K562 (cell line): Measurements from ENCODE around the gene ME3. TPM values are rescaled to one million over a fixed set of nuclear protein-coding genes. Genes with fewer than 3 reads are reported as not detected.

Experiments
- DNMT1 ChIP-seq: fragments of 450-650 bp; IDR thresholded peaks from 2 replicates; pipeline ENCODE4 v1.6.1; 2016; ENCODE audit warnings: antibody characterized with exemption, mild to moderate bottlenecking
- DPF2 ChIP-seq: fragments of 450-650 bp; IDR thresholded peaks from 2 replicates; pipeline ENCODE4 v1.6.1; 2016
- FOXO4 ChIP-seq: fragments of 450-650 bp; formaldehyde crosslinking; IDR thresholded peaks from 2 replicates; pipeline ENCODE4 v1.4.0; 2020; ENCODE audit warnings: mild to moderate bottlenecking, moderate library complexity
- HDAC8 ChIP-seq: fragments of 450-650 bp; IDR thresholded peaks from 2 replicates; pipeline ENCODE4 v1.6.1; 2016; ENCODE audit warnings: mild to moderate bottlenecking, missing genetic modification characterization, moderate library complexity, missing compliant biosample characterization
- MCM7 ChIP-seq, 2 experiments: fragments of 450-650 bp; IDR thresholded peaks; 2 replicates each; pipeline ENCODE4 v1.6.1; 2016 to 2018
- NCOA2 ChIP-seq, 2 experiments: fragments of 450-650 bp; IDR thresholded peaks; 2 replicates each; pipeline ENCODE4 v1.6.1; 2018; ENCODE audit warnings: mild to moderate bottlenecking in 2 of 2, moderate library complexity in 1 of 2; ENCODE audit not compliant: partially characterized antibody in 2 of 2
- POLR2A ChIP-seq: fragments of 450-650 bp; conservative IDR thresholded peaks from 2 replicates; pipeline ENCODE4 v1.6.1; 2016
- TCF3 ChIP-seq: sonication (generic); formaldehyde crosslinking; IDR thresholded peaks from 2 replicates; pipeline ENCODE4 v1.4.0; 2020; ENCODE audit warnings: mild to moderate bottlenecking, missing genetic modification reagents
- ZNF586 ChIP-seq: fragments of 450-650 bp; formaldehyde crosslinking; conservative IDR thresholded peaks from 2 replicates; pipeline ENCODE4 v1.4.0; 2020; ENCODE audit warnings: mild to moderate bottlenecking, moderate library complexity
- ZNF695 ChIP-seq: fragments of 450-650 bp; formaldehyde crosslinking; IDR thresholded peaks from 2 replicates; pipeline ENCODE4 v1.4.0; 2020; ENCODE audit warnings: mild to moderate bottlenecking, moderate library complexity
- polyA plus RNA-seq, 8 experiments: library from polyadenylated mRNA; depleted of rRNA in 4 of 8; stranded (reverse) in 5 of 8; unstranded in 3 of 8; fragments of >200 nt; fragmentation: Nextera tagmentation in 2 of 8; fragmentation: Illumina TruSeq in 1 of 8; extraction: Ambion mirVana in 2 of 8; extraction: Trizol in 1 of 8; gene quantifications; 2 replicates each; pipeline versions ENCODE4 v1.2.1 to v1.2.3, GENCODE V29; 2011 to 2014; ENCODE audit warnings: inconsistent platforms in 1 of 8, missing spikeins in 1 of 8
- total RNA-seq, 7 experiments: library from RNA; depleted of rRNA in 6 of 7; stranded (reverse); fragments of >200 nt in 6 of 7; fragmentation: Illumina TruSeq in 2 of 7; extraction: Trizol in 2 of 7; gene quantifications; 2 replicates each; pipeline versions ENCODE4 v1.2.1 to v1.2.3, GENCODE V29; 2011 to 2021; ENCODE audit warnings: low replicate concordance in 1 of 7
- TF ChIP-seq, protein P1 (sequence below): fragments of 450-650 bp; IDR thresholded peaks from 2 replicates; pipeline ENCODE4 v1.6.1; 2017; ENCODE audit warnings: mild to moderate bottlenecking, moderate library complexity
- TF ChIP-seq, protein P2 (sequence below): fragments of 250-450 bp; sonication (Bioruptor Pico); IDR thresholded peaks from 2 replicates; pipeline ENCODE4 v1.5.1; 2021; ENCODE audit warnings: mild to moderate bottlenecking
- TF ChIP-seq, protein P3 (sequence below): fragments of 250-450 bp; sonication (Bioruptor Pico); IDR thresholded peaks from 2 replicates; pipeline ENCODE4 v1.8.0; 2021; ENCODE audit warnings: borderline replicate concordance, mild to moderate bottlenecking, moderate library complexity; ENCODE audit not compliant: poor library complexity, severe bottlenecking

Gene ME3
- total and polyA plus RNA-seq, 9 of the 15 experiments (the other 6 are each of a cell fraction or from before 2014, with no cell fraction given) = not detected

- TF ChIP-seq, protein P1, sequence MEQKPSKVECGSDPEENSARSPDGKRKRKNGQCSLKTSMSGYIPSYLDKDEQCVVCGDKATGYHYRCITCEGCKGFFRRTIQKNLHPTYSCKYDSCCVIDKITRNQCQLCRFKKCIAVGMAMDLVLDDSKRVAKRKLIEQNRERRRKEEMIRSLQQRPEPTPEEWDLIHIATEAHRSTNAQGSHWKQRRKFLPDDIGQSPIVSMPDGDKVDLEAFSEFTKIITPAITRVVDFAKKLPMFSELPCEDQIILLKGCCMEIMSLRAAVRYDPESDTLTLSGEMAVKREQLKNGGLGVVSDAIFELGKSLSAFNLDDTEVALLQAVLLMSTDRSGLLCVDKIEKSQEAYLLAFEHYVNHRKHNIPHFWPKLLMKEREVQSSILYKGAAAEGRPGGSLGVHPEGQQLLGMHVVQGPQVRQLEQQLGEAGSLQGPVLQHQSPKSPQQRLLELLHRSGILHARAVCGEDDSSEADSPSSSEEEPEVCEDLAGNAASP = no peak
- TF ChIP-seq ZNF695 (no peak), HDAC8 (tag) (no peak), POLR2A (no peak), TCF3 (CRISPR knock-in tag) (peak; percentile 85), MCM7 (IDR thresholded peaks at IDR 0.05) (no peak), FOXO4 (CRISPR knock-in tag) (no peak), DNMT1 (no peak), DPF2 (peak; percentile 88), NCOA2 (IDR thresholded peaks at IDR 0.05; ENCODE audit: partially characterized antibody in 2 of 2) (no peak), ZNF586 (CRISPR knock-in tag) (no peak)
- TF ChIP-seq, protein P2, sequence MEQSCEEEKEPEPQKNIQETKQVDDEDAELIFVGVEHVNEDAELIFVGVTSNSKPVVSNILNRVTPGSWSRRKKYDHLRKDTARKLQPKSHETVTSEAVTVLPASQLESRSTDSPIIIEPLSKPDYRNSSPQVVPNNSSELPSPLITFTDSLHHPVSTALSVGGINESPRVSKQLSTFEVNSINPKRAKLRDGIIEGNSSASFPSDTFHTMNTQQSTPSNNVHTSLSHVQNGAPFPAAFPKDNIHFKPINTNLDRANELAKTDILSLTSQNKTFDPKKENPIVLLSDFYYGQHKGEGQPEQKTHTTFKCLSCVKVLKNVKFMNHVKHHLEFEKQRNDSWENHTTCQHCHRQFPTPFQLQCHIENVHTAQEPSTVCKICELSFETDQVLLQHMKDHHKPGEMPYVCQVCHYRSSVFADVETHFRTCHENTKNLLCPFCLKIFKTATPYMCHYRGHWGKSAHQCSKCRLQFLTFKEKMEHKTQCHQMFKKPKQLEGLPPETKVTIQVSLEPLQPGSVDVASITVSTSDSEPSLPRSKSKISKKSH (CRISPR knock-in tag) = no peak
- TF ChIP-seq, protein P3, sequence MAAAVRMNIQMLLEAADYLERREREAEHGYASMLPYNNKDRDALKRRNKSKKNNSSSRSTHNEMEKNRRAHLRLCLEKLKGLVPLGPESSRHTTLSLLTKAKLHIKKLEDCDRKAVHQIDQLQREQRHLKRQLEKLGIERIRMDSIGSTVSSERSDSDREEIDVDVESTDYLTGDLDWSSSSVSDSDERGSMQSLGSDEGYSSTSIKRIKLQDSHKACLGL (CRISPR knock-in tag) = no peak
Observed at GRCh38 chr11:86416494-86416893, 255.9 kb downstream of the ME3 start (continued).
